GM18907 (cell line): Measurements from ENCODE around the gene MBD2.
"Not testable (repeated sequence)": the region's sequence is repeated elsewhere in the genome, so short reads cannot be mapped to it uniquely, and the experiment has no call there.

ENCODE experiments used
- ATAC-seq: cut with Tn5 transposase; IDR thresholded peaks from one replicate; pipeline ENCODE4 v1.9.1; 2021; ENCODE audit warnings: mild to moderate bottlenecking, moderate library complexity; ENCODE audit not compliant: unreplicated experiment

The MBD2 gene

DNA sequence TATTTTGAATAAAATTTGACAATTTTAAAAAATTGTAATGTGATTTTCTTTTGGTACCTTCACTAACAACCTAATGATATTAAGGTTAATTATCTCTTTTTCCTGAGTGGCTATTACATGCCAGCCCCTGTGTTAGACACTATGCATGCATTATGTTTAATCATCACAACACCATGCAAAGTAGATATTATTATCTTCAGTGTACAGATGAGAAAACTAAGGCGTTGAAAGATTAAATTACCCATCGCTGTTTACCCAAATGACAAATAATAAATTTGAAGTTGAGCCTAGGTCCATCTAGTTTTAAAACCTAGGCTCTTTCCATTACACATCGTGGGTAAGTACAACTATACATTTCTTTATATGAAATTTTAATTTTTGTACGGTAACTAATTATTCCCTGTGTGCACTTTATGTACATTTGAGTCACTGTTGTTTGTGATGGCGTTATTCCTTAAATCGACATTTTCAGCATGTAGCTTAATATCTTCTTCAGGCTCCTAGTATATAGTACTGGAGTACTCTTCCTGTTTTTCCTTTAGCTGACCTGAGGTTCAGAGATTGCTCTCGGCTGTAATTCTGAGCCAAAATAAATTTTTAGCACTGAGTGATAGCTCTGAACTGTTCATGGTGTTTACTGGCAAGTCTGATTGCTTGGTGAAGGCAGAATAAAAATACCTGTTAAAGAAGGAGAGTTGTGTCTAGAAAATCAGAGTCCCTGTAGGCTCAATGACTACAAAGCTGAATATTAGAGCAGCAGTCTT, 13.9 kb upstream of the MBD2 start:
- ATAC-seq: no peak

DNA sequence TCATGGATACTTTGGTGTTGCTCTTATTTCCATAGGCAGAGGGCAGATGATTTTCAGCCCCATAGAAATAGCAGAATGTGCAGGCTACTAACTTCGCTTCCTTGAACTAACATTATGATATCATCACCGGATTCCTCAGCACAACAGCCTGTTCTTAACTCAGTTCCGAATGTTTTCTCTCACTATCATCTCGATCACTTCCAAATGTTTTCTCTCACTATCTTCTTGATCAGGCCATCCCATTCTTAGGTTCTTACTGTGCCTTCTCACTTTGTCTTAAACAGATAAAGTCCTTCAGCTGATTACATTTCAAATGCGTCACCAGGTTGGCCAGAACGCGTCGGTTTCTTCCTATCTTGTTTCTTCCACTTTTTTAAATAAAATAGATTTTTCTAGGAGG, 11.4 kb upstream of the MBD2 start:
- ATAC-seq: no peak

DNA sequence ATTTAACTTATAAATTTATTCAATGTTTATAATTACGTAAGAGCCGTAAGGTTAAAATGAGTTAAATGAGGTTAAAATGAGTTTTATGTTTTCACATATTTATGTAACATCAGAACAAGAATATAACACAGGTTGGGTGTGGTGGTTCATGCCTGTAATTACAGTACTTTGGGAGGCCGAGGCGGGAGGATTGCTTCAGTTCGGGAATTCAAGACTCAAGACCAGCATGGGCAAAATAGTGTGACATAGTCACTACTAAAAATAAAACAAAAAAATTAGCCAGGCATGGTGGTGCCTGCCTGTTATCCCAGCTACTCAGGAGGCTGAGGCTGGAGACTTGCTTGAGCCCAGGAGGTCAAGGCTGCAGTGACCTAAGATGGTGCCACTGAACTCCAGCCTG, 9.3 kb upstream of the MBD2 start:
- ATAC-seq: no peak

DNA sequence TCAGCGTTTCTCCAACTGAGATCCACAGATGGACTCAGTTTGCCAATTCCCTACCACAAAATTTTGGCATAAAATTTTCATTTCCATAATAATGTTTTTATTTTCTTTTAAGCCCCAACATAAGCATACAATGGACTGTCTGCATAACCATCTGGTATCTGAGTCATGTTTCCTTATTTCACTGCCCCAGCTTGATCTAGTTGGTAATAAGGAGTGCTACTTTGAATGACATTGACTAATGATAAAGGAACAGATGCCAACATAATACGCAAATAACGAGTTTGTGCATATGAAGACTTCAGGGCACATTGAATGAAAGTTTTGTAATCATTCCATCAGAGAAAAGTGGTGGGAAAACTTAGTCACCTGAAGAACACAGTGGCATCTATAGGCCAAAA, 8.8 kb upstream of the MBD2 start:
- no peak for ATAC-seq

DNA sequence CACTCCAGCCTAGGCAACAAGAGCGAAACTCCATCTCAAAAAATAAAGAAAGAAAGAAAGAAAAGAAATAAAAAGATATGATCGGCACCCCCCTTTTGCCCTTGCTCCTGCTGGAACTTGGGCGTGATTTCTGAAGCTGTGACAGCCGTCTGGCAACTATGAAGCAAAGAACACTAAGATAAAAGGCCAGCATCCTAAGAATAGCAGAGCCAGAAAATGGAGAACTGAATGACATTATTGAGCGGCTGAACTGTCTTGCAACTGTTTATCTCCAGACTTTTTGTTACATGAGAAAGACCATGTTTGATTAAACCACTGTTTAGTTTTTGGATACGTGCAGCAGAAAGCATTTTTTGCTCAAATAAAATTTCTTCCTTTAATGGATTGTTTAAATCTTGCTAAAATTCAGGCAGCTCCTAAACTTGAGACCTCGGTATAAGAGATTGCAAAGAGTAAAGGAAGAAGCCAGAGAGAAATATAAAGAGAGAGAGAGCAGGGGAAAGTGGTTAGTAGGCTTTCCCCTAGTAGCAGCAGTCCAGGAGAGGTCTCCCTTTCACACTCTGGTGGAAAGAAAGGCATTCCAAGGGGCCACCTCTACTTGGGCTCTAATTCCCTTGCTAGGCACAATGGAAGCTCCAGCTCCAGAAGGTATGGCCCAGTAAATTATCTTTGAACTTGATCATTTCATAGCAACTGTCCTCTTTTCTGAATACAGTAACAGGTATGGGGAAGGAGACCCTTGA, 8.2 kb upstream of the MBD2 start:
- no peak for ATAC-seq

DNA sequence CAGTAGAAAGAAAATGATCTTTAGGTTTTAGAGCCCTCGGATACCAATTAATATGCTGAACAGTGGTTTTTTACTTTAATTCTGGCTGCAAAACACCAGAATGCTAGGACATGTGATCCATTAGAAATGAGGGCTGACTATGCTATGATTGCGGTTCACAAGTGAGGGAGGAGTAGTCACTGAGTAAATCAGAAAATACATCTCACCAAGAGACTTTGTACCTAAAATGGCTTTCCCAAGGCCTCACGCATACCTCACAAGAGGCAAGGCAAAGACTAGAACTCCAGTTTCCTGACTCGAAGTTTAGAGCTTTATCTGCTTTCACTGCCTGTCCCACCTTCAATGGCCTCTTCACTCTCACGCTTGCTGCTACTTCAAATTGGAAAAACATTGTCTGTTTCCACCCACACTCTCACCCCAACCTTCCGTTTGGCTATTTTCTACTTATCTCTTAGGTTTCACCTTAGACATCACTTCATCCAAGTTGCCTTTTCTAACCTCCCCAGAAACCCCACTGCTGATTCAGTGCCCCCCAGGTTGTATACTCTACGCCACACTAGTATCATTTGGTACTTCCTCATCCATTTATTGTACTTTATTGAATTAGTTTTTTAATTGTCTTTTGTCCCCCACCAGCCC, 5.1 kb upstream of the MBD2 start:
- no peak for ATAC-seq

DNA sequence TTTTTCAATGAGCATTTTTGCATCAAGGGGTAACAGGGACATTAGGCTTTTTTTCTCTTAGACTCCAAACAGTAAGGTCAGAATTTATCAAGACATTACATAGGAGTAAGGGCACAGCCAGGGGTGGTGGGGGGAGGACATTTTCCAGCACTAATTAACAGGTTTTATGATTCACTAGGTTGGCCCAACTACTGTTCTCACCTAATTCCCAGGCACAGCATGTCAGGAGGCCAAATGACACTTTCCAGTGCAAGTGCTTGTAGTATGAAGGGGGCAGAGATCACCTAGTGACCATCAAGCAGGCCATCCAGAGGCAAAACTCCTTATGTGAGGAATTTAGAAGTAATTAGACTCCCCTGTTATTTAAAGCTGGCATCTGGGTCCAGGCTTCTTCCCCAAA, 3.9 kb upstream of the MBD2 start:
- no peak for ATAC-seq

DNA sequence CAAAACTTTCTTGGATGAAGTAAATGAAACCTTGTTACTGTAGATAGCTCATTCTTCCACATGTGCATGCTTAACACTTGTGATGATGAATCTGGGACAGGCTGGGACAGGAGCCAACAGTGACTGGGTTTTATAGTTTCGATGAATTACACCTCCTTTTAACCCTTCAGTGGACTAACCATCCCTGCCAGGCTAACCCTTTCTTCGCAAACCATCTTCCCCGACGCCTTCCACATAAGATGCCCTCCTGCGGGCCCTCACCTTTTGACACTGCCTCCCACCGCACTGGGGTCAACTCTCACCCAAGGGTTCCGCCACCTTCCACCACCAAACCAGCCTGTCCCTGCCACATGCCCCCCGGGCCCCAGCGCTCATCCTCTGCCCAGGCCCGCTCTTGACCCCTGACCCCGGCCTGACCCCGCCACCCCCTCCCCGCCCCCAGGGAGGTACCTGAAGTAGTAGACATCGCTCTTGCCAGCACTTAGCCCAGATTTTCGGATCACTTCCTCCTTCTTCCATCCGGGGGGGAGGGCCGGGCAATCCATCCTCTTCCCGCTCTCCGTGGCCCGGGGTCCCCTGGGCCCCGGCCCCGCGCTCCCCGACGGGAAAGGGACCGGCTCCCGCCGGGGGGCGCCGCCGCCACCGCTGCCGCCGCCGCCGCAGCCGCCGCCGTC, 764 bp downstream of the MBD2 start:
- ATAC-seq: peak; percentile 32

DNA sequence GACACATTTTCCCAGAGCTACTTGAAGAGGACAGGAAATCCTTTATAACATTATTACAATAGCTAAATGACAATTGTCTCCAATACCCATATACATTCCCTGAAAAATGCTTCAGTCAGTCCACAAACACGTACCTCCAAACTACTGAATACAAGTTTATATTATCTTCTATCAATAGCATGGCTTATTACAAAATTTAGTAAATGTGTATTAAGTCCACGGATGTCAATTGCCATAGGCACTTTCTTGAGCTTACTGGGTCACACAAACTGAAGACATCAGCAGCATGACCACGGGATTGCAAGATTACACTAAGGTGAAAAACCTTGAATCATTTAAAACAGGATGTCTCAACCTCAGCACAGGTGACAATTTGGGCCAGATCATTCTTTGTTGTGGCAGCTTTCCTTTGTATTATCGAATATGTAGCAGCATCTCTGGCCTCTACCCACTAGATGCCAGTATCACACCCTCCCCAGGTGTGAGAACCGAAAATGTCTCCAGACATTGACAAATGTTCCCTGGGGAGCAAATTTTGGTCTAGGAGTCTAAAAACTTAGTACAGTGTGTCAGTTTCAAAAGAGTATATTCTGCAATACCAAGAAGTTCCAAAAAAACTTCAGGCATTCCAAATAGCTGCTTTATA, 1.4 kb downstream of the MBD2 start:
- ATAC-seq: peak; percentile 55

DNA sequence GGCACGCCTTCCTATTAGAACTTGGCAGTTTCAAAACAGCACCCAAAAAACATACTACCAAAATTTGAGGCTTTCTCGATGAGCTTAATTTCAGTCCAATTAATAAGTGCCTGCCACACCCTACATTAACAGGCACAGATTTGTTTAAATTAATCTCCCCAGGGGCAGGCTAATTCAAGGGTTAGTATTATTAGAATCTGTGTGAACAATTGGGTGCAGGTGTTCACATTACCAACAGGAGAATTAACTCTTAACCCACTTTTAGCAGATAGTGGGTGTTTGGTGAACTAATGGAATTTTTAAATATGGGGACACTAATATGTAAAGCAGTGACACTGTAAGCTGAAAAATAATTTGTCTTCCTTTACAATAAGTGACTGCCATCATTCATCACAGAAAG, 4.1 kb downstream of the MBD2 start:
- ATAC-seq: no peak

DNA sequence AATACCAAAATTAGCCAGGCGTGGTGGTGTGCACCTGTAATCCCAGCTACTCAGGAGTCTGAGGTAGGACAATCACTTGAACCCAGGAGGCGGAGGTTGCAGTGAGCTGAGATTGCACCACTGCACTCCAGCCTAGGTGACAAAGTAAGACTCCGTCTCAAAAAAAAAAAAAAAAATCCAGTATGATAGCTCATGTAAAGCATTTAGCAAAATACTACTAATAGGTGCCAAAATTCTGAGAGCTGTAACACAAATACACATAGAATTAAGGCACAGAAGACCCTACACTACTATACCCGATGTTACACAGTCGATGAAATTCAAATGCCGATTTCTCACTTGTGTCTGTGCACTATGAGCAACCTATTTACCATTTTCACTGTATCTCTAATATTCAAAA, 5.7 kb downstream of the MBD2 start:
- ATAC-seq: not testable (repeated sequence)

DNA sequence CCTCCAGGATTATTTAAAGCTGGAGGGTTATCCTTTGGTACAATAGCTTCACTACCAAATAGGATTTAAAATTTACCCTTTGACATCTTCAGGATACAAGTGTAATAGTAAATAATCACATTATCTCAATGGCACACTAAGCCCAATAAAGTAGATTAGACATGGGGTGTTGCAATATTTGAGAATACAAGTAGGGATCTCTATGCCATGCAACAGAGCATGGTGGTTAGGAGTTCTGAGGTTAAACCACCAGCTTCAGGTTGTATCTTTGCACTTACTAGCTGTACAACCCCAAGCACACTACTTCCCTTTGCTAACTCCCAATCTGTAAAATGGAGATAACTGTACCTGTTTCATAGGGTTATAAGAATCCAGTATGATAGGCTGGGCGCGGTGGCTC, 6.2 kb downstream of the MBD2 start:
- no peak for ATAC-seq

DNA sequence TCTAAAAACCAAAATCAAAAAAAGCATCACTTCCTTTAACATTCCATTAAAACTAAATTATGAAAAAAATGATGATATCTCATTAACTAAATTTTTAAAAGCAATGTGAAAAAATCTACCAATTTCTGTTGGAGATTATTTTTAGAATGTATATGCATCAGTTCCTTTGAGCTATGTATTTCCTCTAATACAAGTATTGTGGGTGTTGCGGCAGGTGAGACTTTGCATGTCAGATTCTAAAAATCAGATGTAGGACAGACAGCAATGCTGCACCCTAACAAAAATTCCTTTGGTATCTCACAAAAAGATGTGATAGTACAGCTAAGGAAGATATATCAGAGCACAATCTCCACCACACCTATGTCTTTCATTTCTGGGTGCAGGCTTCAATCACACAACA, 6.8 kb downstream of the MBD2 start:
- peak; percentile 53 for ATAC-seq

DNA sequence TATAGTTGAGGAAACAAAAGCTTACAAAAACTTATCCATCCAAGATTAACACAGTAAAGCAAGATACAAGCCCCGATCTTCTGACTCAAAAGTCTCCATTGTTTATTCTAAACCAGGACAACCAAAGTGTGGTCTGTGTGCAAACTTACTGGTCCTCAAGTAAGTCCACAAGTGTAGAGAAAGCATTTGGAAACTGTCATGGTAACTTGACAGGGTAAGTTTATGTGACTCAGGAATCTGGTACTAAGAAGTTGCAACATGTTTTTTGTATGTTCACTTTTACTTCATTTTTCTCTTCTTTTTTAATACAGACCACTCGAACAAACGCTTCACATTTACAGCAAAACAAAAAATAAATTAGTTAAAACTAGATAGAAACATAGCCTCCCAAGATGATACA, 9.4 kb downstream of the MBD2 start:
- no peak for ATAC-seq

DNA sequence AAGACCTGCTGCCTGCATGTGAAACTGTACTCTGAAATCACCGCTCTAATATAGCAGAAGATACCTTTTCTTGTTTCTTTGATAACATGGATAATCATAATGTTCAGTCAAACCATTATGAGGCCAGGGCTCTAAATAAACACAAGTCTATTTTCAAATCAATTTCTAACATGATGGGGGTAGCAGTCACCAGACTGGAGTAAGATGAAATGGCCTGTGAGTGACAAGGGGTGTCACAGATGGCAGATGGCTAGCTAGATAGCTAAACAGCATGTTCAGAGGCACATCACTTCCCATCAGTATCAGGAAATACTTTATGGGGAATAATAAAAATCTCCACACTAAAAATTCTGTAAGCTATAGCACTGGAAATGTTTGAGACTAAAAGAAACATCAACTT, 14.0 kb downstream of the MBD2 start:
- ATAC-seq: peak; percentile 31

DNA sequence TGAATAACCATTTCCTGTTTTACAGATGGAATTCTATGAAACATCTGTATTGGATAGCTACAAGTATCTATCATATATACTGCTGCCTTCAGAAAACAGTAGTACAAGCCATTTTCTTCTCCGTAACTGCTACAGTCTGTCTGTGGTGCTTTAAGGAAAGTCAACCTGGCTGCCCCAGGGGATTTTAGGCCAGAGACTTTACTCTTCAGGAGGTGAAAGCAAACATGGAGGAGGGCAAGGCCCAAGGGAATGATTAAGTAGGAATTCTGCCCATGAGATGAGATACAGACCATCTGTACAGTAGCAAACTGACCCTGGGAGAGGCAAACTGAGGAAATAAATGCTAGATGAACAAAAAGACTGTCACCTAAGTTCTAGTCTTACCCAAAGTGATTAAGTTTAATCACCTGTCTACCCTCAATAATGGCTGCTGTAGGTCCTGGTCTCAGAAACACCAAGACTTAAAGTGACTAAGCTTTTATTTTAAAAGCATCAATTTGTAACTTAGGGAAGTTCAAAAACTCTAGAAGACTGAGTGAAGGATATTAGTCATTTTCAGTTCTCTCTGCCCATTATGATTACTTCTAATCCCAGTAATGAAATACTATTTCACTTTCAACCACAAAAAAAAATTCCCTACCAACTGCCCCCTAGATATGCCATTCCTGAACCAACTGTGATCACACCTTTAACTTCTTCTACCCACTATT, 14.8 kb downstream of the MBD2 start:
- ATAC-seq: peak; percentile 92

DNA sequence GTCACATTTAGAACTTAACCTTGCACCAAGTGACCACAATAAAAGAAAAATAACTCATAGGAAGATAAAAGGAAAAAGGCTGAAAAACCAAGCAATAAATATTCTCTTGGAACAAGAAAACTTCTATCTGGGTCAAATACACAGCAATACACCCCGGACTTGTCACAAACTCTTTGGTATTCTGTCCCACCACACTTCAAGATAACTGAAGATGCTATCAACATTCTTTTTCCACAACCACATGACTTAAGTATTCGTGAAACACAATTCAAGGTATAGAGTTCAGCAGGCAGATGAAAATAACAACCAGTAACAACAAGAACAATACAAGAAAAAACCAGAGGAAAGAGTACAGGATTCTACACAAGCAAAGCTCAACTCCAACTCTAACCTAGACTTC, 18.0 kb downstream of the MBD2 start:
- ATAC-seq: no peak

DNA sequence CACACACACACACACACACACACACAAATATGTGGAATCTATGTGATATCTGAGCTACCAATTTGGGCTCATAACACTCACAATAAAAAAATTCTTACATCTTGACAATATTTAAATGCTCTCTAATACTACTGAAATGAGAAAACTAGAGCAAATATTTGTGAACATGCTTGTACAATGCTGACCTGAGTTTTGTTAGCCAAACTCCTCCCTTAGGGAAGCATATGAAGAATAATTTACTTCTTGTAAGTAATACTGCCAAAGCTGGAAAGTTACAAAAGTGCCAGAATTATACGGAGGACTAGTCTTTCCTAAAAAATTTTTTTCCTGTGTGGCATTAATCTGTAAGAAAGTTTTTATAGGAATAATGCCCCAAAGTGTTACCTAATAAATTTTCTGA, 18.5 kb downstream of the MBD2 start:
- ATAC-seq: no peak

DNA sequence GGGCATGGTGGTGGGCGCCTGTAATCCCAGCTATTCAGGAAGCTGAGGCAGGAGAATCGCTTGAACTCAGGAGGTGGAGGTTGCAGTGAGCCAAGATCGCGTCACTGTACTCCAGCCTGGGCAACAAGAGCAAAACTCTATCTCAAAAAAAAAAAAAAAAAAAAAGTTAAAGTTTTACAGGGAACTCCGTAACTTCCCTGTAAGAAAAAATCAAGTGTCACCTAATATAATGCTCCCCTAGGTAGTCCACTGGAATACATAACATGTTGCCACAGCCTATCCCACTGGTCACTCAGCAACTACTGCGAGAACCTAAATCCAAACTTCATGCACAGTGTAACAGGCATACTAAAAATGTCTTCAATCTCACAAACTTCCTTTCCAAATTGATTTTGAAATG, 19.0 kb downstream of the MBD2 start:
- ATAC-seq: not testable (repeated sequence)

DNA sequence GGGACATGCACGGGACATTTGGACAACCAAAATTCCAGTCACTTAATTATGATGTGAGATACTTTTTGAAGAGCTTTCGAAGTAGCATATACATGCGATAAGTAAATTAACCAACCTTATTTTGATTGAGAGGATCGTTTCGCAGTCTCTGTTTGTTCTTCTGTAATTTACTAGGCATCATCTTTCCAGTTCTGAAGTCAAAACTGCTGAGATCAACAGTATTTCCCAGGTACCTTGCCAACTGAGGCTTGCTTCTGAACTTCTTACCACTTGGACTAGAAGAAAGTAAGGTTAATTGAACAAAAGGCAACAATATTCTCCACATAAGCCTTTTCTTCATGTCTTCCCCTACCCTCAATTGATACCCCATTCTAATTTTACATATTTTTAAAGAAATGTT, 19.6 kb downstream of the MBD2 start:
- no peak for ATAC-seq
